HG03571 (cell line): ENCODE measurements around the gene WDR7.

Experiments
- ATAC-seq: cut with Tn5 transposase; IDR thresholded peaks from one replicate; pipeline ENCODE4 v1.9.1; 2021; ENCODE audit not compliant: unreplicated experiment

WDR7 gene

GRCh38 chr18:56789889-56790180 lies 138.7 kb downstream of the WDR7 start:
- ATAC-seq: no peak

DNA sequence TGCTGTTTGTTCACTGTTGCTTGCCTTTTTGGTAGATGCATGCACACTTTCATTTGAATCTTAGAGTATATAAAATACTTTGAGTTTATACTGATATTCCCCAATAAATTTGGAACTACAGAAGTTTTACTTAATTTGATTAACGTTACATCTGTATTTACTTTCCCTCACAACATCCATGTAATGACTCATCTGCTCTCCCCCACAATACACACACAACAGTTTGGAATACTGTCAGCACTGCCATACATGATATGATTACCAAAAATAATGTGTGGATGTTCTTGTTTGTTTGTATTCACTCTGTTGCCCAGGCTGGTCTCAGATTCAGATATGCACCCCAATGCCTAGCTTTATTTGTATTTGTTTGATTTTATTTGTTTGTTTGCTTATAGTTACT lies 144.2 kb downstream of the WDR7 start:
- no peak for ATAC-seq

GRCh38 chr18:56799756-56800155 lies 148.6 kb downstream of the WDR7 start:
- no peak for ATAC-seq

- ATAC-seq: no peak
Measured at GRCh38 chr18:56803051-56803450, 151.9 kb downstream of the WDR7 start.

GRCh38 chr18:56804395-56804794 lies 153.2 kb downstream of the WDR7 start:
- peak; percentile 72 for ATAC-seq

DNA sequence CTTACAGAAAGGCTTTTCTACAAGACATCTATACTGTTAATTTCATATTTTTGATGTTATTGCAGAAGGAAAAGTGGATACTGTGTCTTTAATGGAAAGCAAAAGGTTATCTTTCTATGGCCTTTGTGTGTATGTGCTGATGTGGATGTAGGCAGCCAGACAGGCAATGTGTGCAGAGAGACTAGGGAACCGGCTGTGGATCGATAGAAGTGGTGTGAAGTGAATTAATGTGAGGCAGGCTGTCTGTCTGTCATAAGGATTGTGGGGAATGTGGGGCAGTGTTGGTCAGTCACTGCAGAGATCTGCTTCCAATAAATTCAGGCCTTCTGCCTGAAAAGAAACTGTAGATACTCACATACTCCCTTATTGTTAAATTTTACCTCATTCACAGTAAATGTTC lies 156.7 kb downstream of the WDR7 start:
- no peak for ATAC-seq

DNA sequence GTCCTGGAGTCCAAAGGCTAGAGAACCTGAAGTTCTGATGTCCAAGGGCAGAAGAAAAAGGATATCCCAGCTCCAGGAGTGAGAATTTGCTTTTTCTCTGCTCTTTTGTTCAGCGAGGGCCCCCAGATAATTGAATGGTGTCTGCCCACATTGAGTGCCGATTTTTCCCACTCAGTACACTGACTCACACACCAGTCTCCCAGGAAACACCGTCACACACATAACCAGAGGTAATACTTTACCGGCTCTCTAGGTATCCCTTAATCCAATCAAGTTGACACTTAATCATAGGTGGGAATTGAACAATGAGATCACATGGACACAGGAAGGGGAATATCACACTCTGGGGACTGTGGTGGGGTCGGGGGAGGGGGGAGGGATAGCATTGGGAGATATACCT lies 161.5 kb downstream of the WDR7 start:
- ATAC-seq: no peak

DNA sequence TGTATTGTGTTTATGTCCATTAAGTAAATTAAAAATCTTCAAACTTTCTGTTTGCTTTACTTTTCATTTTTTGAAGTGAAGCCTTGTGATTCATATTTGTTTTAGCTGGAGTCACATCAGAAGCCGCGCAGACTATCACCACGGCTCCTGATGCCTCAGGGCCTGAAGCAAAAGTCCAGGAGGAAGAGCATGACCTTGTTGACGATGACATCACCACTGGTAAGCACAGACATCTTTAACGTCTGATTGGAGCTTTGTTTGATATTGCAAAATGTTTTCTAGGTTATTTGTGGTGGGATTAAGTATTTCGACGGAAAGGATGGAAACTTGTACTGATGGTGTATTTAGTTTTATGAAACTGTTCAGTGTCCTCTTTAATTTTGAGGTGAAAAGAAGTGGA lies 164.8 kb downstream of the WDR7 start:
- ATAC-seq: no peak

DNA sequence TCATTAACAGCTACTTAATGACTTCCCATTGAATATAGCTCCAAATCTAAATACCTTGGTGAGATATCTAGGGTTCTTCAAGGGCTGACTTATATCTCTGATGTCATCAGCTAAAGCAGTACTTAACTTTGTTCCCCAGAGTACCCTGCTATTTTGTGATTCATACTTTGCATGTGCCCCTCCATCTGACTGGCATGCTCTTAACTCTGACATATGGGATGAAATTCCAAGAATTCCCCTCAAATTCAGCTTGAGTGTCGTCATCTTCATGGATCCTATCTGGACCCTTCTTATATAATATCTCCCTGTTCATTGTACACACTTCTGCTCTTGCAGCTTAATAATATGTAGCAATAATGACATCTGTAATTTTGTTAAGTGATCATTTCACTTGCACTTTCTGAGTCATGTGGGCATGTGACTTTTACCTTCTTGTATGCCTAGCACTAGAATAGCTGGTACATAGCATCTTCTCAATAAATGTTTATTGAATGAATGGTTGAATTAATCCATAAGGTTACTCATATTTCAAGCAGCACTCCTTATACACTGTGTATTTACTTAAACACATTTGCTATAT lies 172.9 kb downstream of the WDR7 start:
- ATAC-seq: no peak

GRCh38 chr18:56825321-56825720 lies 174.2 kb downstream of the WDR7 start:
- ATAC-seq: no peak

GRCh38 chr18:56825878-56826277 lies 174.7 kb downstream of the WDR7 start:
- ATAC-seq: no peak

DNA sequence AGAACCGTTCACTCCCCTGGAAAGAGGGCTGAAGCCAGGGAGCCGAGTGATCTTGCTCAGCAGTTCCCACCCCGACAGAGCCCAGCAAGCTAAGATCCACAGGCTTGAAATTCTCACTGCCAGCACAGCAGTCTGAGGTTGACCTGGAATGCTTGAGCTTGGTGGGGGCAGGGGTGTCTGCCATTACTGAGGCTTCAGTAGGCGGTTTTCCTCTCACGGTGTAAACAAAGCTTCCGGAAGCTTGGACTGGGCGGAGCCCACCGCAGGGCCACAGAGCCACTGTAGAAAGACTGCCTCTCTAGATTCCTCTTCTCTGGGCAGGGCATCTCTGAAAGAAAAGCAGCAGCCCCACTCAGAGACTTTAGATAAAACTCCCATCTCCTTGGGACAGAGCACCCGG lies 180.8 kb downstream of the WDR7 start:
- ATAC-seq: no peak

GRCh38 chr18:56835331-56835730 lies 184.2 kb downstream of the WDR7 start:
- ATAC-seq: no peak

DNA sequence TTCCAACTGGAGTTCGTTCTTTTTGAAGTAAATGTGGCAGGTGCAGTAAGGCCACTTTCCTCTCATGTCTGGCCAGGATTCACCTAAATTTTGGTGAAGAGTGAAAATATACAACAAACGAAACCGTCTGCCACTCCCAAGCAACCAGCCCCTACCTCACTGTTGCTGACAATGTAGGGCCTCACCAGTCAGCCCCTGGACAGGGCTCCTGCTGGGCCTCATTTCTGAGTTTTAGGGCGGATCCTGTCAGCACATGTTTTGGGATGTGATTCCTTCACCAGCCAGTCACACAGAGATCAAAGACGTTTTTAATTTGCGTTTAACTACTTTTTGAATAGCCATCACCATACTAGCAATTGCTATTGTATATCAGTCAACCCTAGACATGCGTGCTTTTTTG lies 185.0 kb downstream of the WDR7 start:
- ATAC-seq: no peak

- ATAC-seq: no peak
Measured at GRCh38 chr18:56841836-56842235, 190.7 kb downstream of the WDR7 start.

DNA sequence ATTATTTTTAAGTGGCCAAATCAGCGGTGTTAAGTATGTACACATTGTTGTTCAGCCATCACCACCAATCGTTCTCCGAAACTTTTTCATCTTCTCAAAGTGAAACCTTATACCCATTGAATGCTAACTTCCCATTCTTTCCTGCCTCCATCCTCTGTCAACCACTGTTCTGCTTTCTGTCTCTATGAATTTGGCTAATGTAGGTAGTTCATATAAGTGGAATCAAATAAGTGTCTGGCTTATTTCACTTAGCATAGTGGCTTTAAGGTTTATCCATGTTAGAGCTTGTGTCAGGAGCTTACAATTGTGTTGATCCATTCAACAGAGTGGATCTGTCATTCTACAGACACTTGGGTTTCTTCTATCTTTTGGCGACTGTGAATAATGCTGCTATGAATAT lies 192.1 kb downstream of the WDR7 start:
- ATAC-seq: no peak

GRCh38 chr18:56844556-56844955 lies 193.4 kb downstream of the WDR7 start:
- ATAC-seq: no peak

DNA sequence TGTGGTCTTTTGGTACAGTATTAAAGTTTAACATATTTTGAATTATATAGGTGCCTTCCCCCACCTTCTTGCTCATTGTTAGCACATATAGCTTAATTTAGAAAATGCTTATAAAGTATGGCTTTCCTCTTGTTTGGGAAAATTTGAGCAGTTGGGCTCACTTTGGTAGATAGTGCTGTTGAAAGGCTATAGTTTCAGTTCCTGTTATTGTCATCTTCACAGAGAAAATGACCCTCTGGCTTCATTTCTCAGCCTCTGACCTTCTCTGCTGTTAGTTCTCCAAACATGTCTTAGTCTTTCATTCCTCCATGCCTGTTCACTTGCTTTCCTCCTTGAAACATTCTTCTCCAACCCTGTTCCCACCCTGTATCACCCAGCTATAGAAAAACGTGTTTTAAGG lies 200.6 kb downstream of the WDR7 start:
- ATAC-seq: peak; percentile 82

DNA sequence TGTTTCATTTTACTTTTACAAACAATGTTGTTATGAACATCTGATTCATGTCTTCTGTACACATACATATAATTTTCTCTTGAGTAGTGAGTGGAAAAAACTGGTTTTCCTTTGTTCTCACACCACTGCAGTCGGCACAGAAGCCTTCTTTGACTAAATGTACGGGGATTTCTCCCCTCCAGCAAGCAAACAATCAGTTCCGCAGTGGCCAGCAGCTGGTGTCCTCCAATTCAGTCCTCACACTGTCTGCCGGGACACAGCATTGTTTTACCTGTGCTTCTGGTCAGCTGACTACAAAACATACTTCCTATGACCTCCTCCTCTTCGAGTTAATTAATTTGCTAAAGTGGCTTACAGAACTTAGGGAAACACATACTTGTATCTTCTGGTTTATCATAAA lies 202.8 kb downstream of the WDR7 start:
- no peak for ATAC-seq

GRCh38 chr18:56861244-56861643 lies 210.1 kb downstream of the WDR7 start:
- ATAC-seq: no peak

- no peak for ATAC-seq
Measured at GRCh38 chr18:56869189-56869777, 218.1 kb downstream of the WDR7 start.

DNA sequence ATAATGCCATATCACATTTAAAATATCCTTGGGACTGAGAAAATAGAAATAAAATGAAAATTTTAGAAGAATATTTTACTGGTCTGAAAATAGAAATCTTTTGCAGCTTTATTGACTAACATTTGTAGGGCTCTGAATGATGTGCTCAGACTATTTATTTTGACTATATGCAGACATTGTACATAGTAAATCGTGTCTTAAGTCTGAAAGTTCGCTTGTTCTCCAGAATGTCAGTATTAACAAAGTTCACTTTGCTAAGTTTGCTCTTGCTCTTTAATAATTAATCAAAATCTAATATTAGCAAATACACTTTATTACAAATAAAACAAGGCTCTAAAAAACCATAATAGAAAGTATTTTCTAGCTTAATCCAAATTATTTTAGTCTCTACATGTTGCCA lies 219.8 kb downstream of the WDR7 start:
- no peak for ATAC-seq

DNA sequence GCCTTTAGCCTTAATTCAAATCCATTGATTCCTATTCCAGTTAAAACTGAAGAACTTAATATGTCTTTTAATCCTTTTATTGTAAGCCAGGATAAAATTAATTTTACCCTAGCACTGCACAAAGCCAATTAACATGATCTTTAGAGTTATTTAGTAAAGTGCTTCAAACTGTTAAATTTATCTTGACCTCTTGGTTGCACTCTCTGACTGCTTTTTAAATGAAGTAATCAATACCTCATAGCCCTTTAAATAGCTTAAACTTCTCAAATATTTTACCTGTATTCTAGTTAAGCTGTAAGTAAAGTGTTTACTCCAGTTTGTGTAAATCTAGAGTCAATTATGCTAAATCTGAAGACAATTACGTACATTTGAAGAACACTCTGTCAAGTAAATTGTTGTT lies 221.0 kb downstream of the WDR7 start:
- no peak for ATAC-seq
